NCI-H1930 (cell line): ENCODE results near the gene NGEF.
"Not testable (repeated sequence)": the region's sequence is repeated elsewhere in the genome, so short reads cannot be mapped to it uniquely, and the experiment has no call there.

Experiments used
- DNase-seq, 2 experiments: peaks; one replicate each; lab custom pipeline; 2025; lab: John Stamatoyannopoulos, UW

Gene NGEF

GRCh38 chr2:233023007-233023760 lies 10.1 kb upstream of the NGEF start:
- DNase-seq = no peak

- DNase-seq = no peak
Measured at GRCh38 chr2:233022561-233022960, 9.5 kb upstream of the NGEF start.

GRCh38 chr2:233021771-233022170 lies 8.7 kb upstream of the NGEF start:
- DNase-seq = no peak

- no peak for DNase-seq
Measured at GRCh38 chr2:233020454-233020853, 7.4 kb upstream of the NGEF start.

- not testable (repeated sequence) for DNase-seq
Measured at GRCh38 chr2:233019610-233020009, 6.6 kb upstream of the NGEF start.

- DNase-seq = no peak
Measured at GRCh38 chr2:233017947-233018346, 4.9 kb upstream of the NGEF start.

- no peak for DNase-seq
Measured at GRCh38 chr2:233015019-233015645, 2.1 kb upstream of the NGEF start.

GRCh38 chr2:233013650-233014049 lies 594 bp upstream of the NGEF start:
- no peak for DNase-seq

- no peak for DNase-seq
Measured at GRCh38 chr2:233012301-233012971, 620 bp downstream of the NGEF start.

GRCh38 chr2:233011702-233012131 lies 1.3 kb downstream of the NGEF start:
- no peak for DNase-seq

- DNase-seq = no peak
Measured at GRCh38 chr2:233011268-233011650, 1.8 kb downstream of the NGEF start.

- DNase-seq = no peak
Measured at GRCh38 chr2:233010569-233011267, 2.3 kb downstream of the NGEF start.

GRCh38 chr2:233009661-233010060 lies 3.4 kb downstream of the NGEF start:
- DNase-seq = no peak

- no peak for DNase-seq
Measured at GRCh38 chr2:233007739-233008138, 5.3 kb downstream of the NGEF start.

GRCh38 chr2:233007270-233007669 lies 5.8 kb downstream of the NGEF start:
- no peak for DNase-seq

- no peak for DNase-seq
Measured at GRCh38 chr2:233006648-233007047, 6.4 kb downstream of the NGEF start.

- DNase-seq = no peak
Measured at GRCh38 chr2:233005096-233005495, 8.0 kb downstream of the NGEF start.

- no peak for DNase-seq
Measured at GRCh38 chr2:233003658-233004555, 9.1 kb downstream of the NGEF start.

GRCh38 chr2:233002829-233003657 lies 10.0 kb downstream of the NGEF start:
- no peak for DNase-seq

- no peak for DNase-seq
Measured at GRCh38 chr2:233000886-233001750, 11.9 kb downstream of the NGEF start.
